Measurements from ENCODE around the gene KIFC3. TPM values are rescaled to one million over a fixed set of nuclear protein-coding genes. Genes with fewer than 3 reads are reported as not detected.

KIFC3 gene
- total and polyA plus RNA-seq, 2 of the 13 experiments (the other 11 are each of a cell fraction or from before 2014, with no cell fraction given), result 42.1 to 45.3 TPM

GRCh38 chr16:57734925-57735754 is 67.2 kb downstream of the KIFC3 start (continued):
- TF ChIP-seq, protein P1, sequence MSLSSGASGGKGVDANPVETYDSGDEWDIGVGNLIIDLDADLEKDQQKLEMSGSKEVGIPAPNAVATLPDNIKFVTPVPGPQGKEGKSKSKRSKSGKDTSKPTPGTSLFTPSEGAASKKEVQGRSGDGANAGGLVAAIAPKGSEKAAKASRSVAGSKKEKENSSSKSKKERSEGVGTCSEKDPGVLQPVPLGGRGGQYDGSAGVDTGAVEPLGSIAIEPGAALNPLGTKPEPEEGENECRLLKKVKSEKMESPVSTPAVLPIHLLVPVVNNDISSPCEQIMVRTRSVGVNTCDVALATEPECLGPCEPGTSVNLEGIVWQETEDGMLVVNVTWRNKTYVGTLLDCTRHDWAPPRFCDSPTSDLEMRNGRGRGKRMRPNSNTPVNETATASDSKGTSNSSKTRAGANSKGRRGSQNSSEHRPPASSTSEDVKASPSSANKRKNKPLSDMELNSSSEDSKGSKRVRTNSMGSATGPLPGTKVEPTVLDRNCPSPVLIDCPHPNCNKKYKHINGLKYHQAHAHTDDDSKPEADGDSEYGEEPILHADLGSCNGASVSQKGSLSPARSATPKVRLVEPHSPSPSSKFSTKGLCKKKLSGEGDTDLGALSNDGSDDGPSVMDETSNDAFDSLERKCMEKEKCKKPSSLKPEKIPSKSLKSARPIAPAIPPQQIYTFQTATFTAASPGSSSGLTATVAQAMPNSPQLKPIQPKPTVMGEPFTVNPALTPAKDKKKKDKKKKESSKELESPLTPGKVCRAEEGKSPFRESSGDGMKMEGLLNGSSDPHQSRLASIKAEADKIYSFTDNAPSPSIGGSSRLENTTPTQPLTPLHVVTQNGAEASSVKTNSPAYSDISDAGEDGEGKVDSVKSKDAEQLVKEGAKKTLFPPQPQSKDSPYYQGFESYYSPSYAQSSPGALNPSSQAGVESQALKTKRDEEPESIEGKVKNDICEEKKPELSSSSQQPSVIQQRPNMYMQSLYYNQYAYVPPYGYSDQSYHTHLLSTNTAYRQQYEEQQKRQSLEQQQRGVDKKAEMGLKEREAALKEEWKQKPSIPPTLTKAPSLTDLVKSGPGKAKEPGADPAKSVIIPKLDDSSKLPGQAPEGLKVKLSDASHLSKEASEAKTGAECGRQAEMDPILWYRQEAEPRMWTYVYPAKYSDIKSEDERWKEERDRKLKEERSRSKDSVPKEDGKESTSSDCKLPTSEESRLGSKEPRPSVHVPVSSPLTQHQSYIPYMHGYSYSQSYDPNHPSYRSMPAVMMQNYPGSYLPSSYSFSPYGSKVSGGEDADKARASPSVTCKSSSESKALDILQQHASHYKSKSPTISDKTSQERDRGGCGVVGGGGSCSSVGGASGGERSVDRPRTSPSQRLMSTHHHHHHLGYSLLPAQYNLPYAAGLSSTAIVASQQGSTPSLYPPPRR (CRISPR knock-in tag; IDR thresholded peaks at IDR 0.05; ENCODE audit: borderline replicate concordance), result no peak
- TF ChIP-seq DNMT1 (CRISPR knock-in tag; IDR thresholded peaks at IDR 0.05) (peak; percentile 41; the same call in 1 of the 2 replicates), SALL2 (CRISPR knock-in tag; IDR thresholded peaks at IDR 0.05) (peak; percentile 65; the same call in 1 of the 2 replicates), NR2C2 (CRISPR knock-in tag; IDR thresholded peaks at IDR 0.05; ENCODE audit: borderline replicate concordance) (peak; percentile 98), ZNF614 (CRISPR knock-in tag; IDR thresholded peaks at IDR 0.05; ENCODE audit: borderline replicate concordance) (peak; percentile 52; the same call in 1 of the 2 replicates), ZNF747 (CRISPR knock-in tag; IDR thresholded peaks at IDR 0.05; ENCODE audit: borderline replicate concordance) (no peak), GFI1 (CRISPR knock-in tag; IDR thresholded peaks at IDR 0.05; ENCODE audit: borderline replicate concordance) (peak; percentile 44; the same call in 1 of the 2 replicates), IRF9 (CRISPR knock-in tag; IDR thresholded peaks at IDR 0.05; ENCODE audit: borderline replicate concordance) (peak; percentile 88; the same call in 1 of the 2 replicates), KDM5B (CRISPR knock-in tag; IDR thresholded peaks at IDR 0.05; ENCODE audit: borderline replicate concordance) (peak; percentile 76), LRRFIP1 (CRISPR knock-in tag; conservative IDR thresholded peaks at IDR 0.05) (no peak)
- TF ChIP-seq, protein P2, sequence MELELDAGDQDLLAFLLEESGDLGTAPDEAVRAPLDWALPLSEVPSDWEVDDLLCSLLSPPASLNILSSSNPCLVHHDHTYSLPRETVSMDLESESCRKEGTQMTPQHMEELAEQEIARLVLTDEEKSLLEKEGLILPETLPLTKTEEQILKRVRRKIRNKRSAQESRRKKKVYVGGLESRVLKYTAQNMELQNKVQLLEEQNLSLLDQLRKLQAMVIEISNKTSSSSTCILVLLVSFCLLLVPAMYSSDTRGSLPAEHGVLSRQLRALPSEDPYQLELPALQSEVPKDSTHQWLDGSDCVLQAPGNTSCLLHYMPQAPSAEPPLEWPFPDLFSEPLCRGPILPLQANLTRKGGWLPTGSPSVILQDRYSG (CRISPR knock-in tag; IDR thresholded peaks at IDR 0.05), result 0 out of 2 replicates have a peak, but pooled peaks have one; percentile 11
- TF ChIP-seq, protein P3, sequence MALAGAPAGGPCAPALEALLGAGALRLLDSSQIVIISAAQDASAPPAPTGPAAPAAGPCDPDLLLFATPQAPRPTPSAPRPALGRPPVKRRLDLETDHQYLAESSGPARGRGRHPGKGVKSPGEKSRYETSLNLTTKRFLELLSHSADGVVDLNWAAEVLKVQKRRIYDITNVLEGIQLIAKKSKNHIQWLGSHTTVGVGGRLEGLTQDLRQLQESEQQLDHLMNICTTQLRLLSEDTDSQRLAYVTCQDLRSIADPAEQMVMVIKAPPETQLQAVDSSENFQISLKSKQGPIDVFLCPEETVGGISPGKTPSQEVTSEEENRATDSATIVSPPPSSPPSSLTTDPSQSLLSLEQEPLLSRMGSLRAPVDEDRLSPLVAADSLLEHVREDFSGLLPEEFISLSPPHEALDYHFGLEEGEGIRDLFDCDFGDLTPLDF (CRISPR knock-in tag; IDR thresholded peaks at IDR 0.05), result peak; percentile 49; the same call in 1 of the 2 replicates

Measured in HepG2 (cell line).